NB4 (cell line): Measurements from ENCODE around the gene DOCK3.

Experiments used
- DNase-seq: peaks from one replicate; pipeline ENCODE4 v3.0.0; 2010; ENCODE audit warnings: low read depth
- H3K4me3 ChIP-seq: one replicate; pipeline ENCODE4 v1.5.1; 2011; ENCODE audit warnings: mild to moderate bottlenecking, low read depth, low read length, moderate library complexity
- MYC ChIP-seq: IDR thresholded peaks from 2 replicates; pipeline ENCODE4 v1.6.1; 2011; ENCODE audit warnings: low read depth, low read length
- POLR2A ChIP-seq: IDR thresholded peaks from 2 replicates; pipeline ENCODE4 v1.6.1; 2011; ENCODE audit warnings: mild to moderate bottlenecking; ENCODE audit not compliant: insufficient read length; ENCODE audit errors: extremely low read depth
- TF ChIP-seq, protein P1 (sequence below): IDR thresholded peaks from one replicate; pipeline ENCODE4 v1.5.1; 2012; ENCODE audit warnings: low read depth, low read length
- TF ChIP-seq, protein P2 (sequence below): IDR thresholded peaks from 2 replicates; pipeline ENCODE4 v1.6.1; 2011; ENCODE audit warnings: low read depth, low read length

Gene DOCK3

DNA sequence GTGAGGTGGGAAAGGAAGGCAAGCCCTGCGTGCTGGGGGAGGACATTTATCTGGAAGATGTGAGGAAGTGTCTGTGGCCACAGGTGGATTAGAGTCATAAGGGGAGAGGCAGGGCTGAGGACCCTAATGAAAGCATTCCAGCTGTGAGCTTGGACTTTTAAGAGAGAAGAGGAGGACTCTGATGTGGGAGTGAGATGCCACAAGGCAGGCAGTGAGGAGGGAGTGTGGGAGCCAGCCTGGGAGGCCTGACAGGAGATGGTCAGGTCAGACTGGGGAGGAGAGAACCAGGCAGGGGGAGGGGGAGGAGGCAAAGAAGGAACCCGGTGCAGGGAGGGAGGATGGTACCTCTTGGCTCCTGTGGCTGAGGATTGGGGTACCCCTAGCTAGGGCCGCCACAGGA lies 36.8 kb upstream of the DOCK3 start:
- TF ChIP-seq POLR2A (no peak), MYC (no peak)
- TF ChIP-seq, protein P1, sequence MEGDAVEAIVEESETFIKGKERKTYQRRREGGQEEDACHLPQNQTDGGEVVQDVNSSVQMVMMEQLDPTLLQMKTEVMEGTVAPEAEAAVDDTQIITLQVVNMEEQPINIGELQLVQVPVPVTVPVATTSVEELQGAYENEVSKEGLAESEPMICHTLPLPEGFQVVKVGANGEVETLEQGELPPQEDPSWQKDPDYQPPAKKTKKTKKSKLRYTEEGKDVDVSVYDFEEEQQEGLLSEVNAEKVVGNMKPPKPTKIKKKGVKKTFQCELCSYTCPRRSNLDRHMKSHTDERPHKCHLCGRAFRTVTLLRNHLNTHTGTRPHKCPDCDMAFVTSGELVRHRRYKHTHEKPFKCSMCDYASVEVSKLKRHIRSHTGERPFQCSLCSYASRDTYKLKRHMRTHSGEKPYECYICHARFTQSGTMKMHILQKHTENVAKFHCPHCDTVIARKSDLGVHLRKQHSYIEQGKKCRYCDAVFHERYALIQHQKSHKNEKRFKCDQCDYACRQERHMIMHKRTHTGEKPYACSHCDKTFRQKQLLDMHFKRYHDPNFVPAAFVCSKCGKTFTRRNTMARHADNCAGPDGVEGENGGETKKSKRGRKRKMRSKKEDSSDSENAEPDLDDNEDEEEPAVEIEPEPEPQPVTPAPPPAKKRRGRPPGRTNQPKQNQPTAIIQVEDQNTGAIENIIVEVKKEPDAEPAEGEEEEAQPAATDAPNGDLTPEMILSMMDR: no peak
- TF ChIP-seq, protein P2, sequence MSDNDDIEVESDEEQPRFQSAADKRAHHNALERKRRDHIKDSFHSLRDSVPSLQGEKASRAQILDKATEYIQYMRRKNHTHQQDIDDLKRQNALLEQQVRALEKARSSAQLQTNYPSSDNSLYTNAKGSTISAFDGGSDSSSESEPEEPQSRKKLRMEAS: no peak
- H3K4me3 ChIP-seq: no peak overlapping the region
- DNase-seq: no peak

DNA sequence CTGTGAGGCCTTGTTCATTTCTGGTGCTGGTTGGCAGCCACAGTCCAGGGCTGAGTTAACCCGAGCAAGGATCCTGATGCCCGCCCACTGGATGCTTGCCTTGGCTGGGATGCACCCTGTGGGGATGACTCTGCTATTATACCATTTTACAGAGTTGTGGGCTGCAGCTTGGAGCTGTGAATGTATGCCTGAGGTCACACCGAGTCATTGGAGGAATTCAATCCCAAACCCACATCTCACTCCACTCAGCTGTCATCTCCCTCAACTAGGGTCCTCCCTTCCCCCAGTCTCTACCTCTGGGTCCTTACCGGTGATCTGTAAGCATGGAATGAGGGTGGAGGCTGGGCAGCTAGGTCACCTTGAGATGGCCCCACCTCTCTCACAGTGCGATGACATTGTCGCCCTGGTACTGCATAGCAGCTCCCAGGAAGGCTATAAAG lies 35.7 kb upstream of the DOCK3 start:
- no peak for DNase-seq
- H3K4me3 ChIP-seq: no peak overlapping the region
- no peak for TF ChIP-seq MYC
- TF ChIP-seq, protein P1: no peak
- TF ChIP-seq, protein P2: no peak
- no peak for TF ChIP-seq POLR2A

DNA sequence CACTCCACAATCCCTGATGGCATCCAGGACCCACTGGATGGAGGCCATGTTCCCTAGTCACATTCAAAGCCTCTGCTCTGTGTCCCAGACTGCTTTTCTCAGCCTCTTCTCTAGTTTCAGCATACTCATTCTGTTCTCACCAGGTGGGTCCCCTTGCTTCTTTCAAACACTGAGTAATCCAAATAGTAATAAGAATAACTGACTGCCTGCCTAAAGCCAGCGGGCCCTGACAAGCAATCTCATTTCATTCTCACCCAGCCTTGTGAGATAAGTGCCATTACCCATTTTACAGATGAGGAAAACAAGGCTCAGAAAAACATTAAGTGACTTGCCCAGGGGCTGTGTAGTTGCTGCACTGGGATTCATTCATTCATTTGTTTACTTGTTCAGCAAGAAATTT lies 32.3 kb upstream of the DOCK3 start:
- TF ChIP-seq MYC (no peak), POLR2A (no peak)
- TF ChIP-seq, protein P2: no peak
- TF ChIP-seq, protein P1: no peak
- no peak for DNase-seq
- no peak overlapping the region for H3K4me3 ChIP-seq

DNA sequence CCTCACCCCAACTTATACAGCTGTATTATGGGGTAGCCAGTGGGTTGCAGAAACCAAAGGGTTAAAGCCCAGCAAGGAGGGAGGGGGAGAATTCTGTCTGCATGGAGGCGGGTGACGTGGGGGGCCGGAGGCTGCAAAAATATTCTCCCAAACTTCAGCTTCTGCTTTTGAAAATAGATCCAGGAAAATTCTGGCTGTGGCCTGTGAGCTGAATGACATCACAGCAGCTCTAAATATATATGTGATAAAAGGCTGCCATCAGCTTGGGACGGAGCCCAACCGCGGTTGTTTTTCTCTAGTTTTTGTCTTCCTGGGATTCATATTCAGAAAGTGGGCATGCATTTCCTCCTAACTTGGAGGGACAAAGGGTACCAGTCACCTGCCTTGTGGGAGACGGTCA lies 30.2 kb upstream of the DOCK3 start:
- DNase-seq: no peak
- H3K4me3 ChIP-seq: no peak overlapping the region
- TF ChIP-seq POLR2A (no peak), MYC (no peak)
- TF ChIP-seq, protein P2: no peak
- TF ChIP-seq, protein P1: no peak

DNA sequence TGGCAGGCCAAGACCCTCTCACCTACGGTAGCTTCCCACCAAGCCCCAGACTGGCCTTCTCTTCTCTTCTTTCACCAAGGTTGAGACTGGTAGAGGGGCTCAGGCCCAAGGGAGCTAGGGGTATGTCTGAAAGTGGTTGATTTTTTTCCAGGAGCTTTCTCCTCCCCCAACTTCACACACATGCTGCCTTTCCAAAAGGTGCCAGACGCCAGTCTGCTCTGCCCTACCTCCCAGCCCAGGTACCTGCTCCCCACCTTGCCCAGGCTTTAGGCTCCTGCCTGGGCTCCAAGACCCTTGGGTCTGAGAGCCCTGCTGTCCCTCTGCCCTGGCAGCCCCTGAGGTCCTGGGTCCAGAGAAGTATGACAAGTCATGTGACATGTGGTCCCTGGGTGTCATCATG lies 29.3 kb upstream of the DOCK3 start:
- no peak overlapping the region for H3K4me3 ChIP-seq
- DNase-seq: no peak
- TF ChIP-seq, protein P2: no peak
- no peak for TF ChIP-seq POLR2A
- TF ChIP-seq, protein P1: no peak
- TF ChIP-seq MYC: no peak

DNA sequence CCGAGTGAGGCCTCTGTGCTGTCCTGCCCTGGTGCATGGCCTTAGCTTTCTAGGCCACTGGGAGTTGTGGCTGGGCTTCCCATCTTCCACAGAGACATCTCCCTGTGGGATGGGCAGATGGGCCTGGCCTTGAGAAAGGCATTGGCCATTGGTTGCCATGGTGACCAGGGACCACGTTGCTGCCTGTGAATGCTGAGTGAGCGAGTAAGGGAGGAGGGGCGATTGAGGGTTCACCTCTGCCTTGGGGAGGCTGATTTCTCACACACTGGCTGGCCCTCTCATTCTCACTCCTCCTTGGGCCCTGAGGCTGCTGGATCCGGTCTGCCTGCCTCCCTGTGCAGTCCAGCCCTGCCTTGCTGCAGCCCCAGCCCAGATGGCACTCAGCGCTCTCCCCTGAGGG lies 26.4 kb upstream of the DOCK3 start:
- no peak for DNase-seq
- TF ChIP-seq, protein P1: no peak
- TF ChIP-seq MYC (no peak), POLR2A (no peak)
- TF ChIP-seq, protein P2: no peak
- H3K4me3 ChIP-seq: no peak overlapping the region
